ENCODE measurements around the gene ADPRH. TPM values are rescaled to one million over a fixed set of nuclear protein-coding genes. Genes with fewer than 3 reads are reported as not detected.

Gene ADPRH
- total and polyA plus RNA-seq, 2 of the 4 experiments (the other 2 are of a cell fraction), result under 0.01 to 0.12 TPM

GRCh38 chr3:119543147-119543546, 36.1 kb upstream of the ADPRH start:
- no CpG with 5 or more reads among the region's 7 CpGs for WGBS, 2 experiments (ENCODE audit: extremely low coverage in 2 of 2, insufficient read length in 1 of 2)
- no peak for ATAC-seq (ENCODE audit: low read depth)
- H2BK20ac ChIP-seq (ENCODE audit: low read depth, low read length), result no peak overlapping the region
- no peak overlapping the region for H2AK5ac ChIP-seq (ENCODE audit: low read depth, low read length)
- no peak overlapping the region for H3K23ac ChIP-seq (ENCODE audit: low read depth, low read length)
- H3K18ac ChIP-seq (ENCODE audit: low read depth, low read length), result no peak overlapping the region
- no peak overlapping the region for H4K91ac ChIP-seq (ENCODE audit: insufficient read depth, low read depth, low read length)
- H2BK5ac ChIP-seq (ENCODE audit: low read depth, low read length, poor library complexity, severe bottlenecking), result no peak overlapping the region
- H2AK9ac ChIP-seq (replicated peaks; ENCODE audit: low read depth, low read length, poor library complexity), result no peak overlapping the region
- H4K8ac ChIP-seq (ENCODE audit: low read depth in 2 of 2, low read length in 2 of 2), result no peak overlapping the region
- no peak overlapping the region for H3K27ac ChIP-seq (ENCODE audit: insufficient read depth, low read length)
- H2AFZ ChIP-seq (replicated peaks; ENCODE audit: low read length, poor library complexity), result no peak overlapping the region
- in situ Hi-C loops (cut with MboI; ENCODE audit: low sequenced_read_pairs), result no loop called here
- no peak overlapping the region for H3K4ac ChIP-seq (ENCODE audit: low read depth, low read length)
- CTCF ChIA-PET, result no interaction called here
- BruUV-seq (replicated peaks), result no TSS peak
- dilution Hi-C loops (cut with HindIII; ENCODE audit: low sequenced_read_pairs, unreplicated experiment), result no loop called here
- H3K79me1 ChIP-seq (ENCODE audit: low read depth in 1 of 2, low read length in 2 of 2), result no peaks in the 10 kb centered on the region
- H2BK120ac ChIP-seq (ENCODE audit: low read depth, low read length), result no peak overlapping the region
- no peaks in the 10 kb centered on the region for H3K4me1 ChIP-seq (ENCODE audit: control insufficient read depth, insufficient read depth, low read length)
- DNase-seq, result no peak
- intact Hi-C loops (cut with micrococcal nuclease), result no loop called here
- H3K27me3 ChIP-seq (ENCODE audit: control insufficient read depth, insufficient read depth, low read length), result no peaks in the 10 kb centered on the region; the same call in 1 of the 2 replicates
- H4K20me1 ChIP-seq (ENCODE audit: insufficient read depth, low read length), result no peaks in the 10 kb centered on the region
- TF ChIP-seq CHD1 (IDR thresholded peaks at IDR 0.05; ENCODE audit: low read depth, low read length), result no peak
- TF ChIP-seq RAD21 (IDR thresholded peaks at IDR 0.05; ENCODE audit: low read length), result no peak
- TF ChIP-seq RCOR1 (IDR thresholded peaks at IDR 0.05; ENCODE audit: insufficient replicate concordance, low read length), result no peak
- no peak for TF ChIP-seq ELK1 (IDR thresholded peaks at IDR 0.05; ENCODE audit: borderline replicate concordance, low read depth, low read length)
- no peak for TF ChIP-seq BHLHE40 (IDR thresholded peaks at IDR 0.05; ENCODE audit: low read depth, low read length)
- no peak for TF ChIP-seq POLR2A (IDR thresholded peaks at IDR 0.05; ENCODE audit: low read depth, low read length)
- TF ChIP-seq USF2 (IDR thresholded peaks at IDR 0.05; ENCODE audit: low read depth, low read length), result no peak
- TF ChIP-seq MAZ (IDR thresholded peaks at IDR 0.05; ENCODE audit: borderline replicate concordance, low read depth, low read length), result no peak
- no peak for TF ChIP-seq FOS (IDR thresholded peaks at IDR 0.05; ENCODE audit: low read depth, low read length)
- TF ChIP-seq, protein P1, sequence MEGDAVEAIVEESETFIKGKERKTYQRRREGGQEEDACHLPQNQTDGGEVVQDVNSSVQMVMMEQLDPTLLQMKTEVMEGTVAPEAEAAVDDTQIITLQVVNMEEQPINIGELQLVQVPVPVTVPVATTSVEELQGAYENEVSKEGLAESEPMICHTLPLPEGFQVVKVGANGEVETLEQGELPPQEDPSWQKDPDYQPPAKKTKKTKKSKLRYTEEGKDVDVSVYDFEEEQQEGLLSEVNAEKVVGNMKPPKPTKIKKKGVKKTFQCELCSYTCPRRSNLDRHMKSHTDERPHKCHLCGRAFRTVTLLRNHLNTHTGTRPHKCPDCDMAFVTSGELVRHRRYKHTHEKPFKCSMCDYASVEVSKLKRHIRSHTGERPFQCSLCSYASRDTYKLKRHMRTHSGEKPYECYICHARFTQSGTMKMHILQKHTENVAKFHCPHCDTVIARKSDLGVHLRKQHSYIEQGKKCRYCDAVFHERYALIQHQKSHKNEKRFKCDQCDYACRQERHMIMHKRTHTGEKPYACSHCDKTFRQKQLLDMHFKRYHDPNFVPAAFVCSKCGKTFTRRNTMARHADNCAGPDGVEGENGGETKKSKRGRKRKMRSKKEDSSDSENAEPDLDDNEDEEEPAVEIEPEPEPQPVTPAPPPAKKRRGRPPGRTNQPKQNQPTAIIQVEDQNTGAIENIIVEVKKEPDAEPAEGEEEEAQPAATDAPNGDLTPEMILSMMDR (conservative IDR thresholded peaks at IDR 0.05; ENCODE audit: low read depth, low read length), result no peak
- no peak for TF ChIP-seq RFX5 (IDR thresholded peaks at IDR 0.05; ENCODE audit: low read depth, low read length)
- no peak for TF ChIP-seq SMC3 (IDR thresholded peaks at IDR 0.05; ENCODE audit: low read depth, low read length)
- TF ChIP-seq NFE2L2 (IDR thresholded peaks at IDR 0.05; ENCODE audit: low read depth, low read length), result no peak
- TF ChIP-seq MXI1 (IDR thresholded peaks at IDR 0.05; ENCODE audit: borderline replicate concordance, low read depth, low read length), result no peak
- no peak for TF ChIP-seq CEBPB (IDR thresholded peaks at IDR 0.05; ENCODE audit: low read depth, low read length)
- H2BK15ac ChIP-seq (ENCODE audit: low read depth, low read length), result no peak overlapping the region
- H3K4me2 ChIP-seq (ENCODE audit: low read depth, low read length), result no peak overlapping the region
- no peak overlapping the region for H3K56ac ChIP-seq (ENCODE audit: extremely low read depth, insufficient read depth, low read length)
- H3K14ac ChIP-seq (replicated peaks; ENCODE audit: low read depth, low read length), result no peak overlapping the region
- POLR2A ChIA-PET (ENCODE audit: unreplicated experiment), result no interaction called here
- no peaks in the 10 kb centered on the region for H3K9me1 ChIP-seq (ENCODE audit: insufficient read depth, low read length)
- no peaks in the 10 kb centered on the region for H3K36me3 ChIP-seq (ENCODE audit: control insufficient read depth, insufficient read depth, low read length)
- no peaks in the 10 kb centered on the region for H3K9me3 ChIP-seq (ENCODE audit: control insufficient read depth, insufficient read depth, low read length)
- no peak overlapping the region for H4K5ac ChIP-seq (ENCODE audit: low read depth, low read length)
- no peak overlapping the region for H3K9ac ChIP-seq (ENCODE audit: low read depth, low read length)
- H3K4me3 ChIP-seq (ENCODE audit: insufficient read depth, low read depth, low read length), result no peak overlapping the region
